Keratinocyte (primary cell): ENCODE measurements around the gene MYOT. TPM values are rescaled to one million over a fixed set of nuclear protein-coding genes. Genes with fewer than 3 reads are reported as not detected.

Experiments
- DNase-seq: peaks from one replicate; pipeline ENCODE4 v3.0.0-alpha.2; 2011; ENCODE audit warnings: low read depth, missing footprints, low spot score
- FAIRE-seq: peaks from 2 replicates; lab custom pipeline; 2011; peaks lifted over from hg19 to GRCh38; lab: Jason Lieb, UNC
- H2AFZ ChIP-seq: 2 replicates; pipeline ENCODE4 v1.6.0; 2012; ENCODE audit warnings: low read length, control low read depth, inconsistent platforms; ENCODE audit not compliant: control insufficient read depth
- H3K27ac ChIP-seq: 2 replicates; pipeline ENCODE4 v1.5.1; 2011; ENCODE audit warnings: low read length; ENCODE audit not compliant: control insufficient read depth, insufficient read depth
- H3K27me3 ChIP-seq: 3 replicates; pipeline ENCODE4 v1.6.0; 2011; ENCODE audit warnings: low read length; ENCODE audit not compliant: control insufficient read depth, insufficient read depth; ENCODE audit errors: extremely low read depth
- H3K36me3 ChIP-seq, 2 experiments: 2 replicates in 1 of 2; 3 replicates in 1 of 2; pipeline ENCODE4 v1.5.1; 2011; ENCODE audit warnings: low read length in 2 of 2, mild to moderate bottlenecking in 1 of 2; ENCODE audit not compliant: control insufficient read depth in 2 of 2, insufficient read depth in 2 of 2; ENCODE audit errors: extremely low read depth in 1 of 2
- H3K4me1 ChIP-seq: 3 replicates; pipeline ENCODE4 v1.5.1; 2011; ENCODE audit warnings: low read length; ENCODE audit not compliant: control insufficient read depth, insufficient read depth; ENCODE audit errors: extremely low read depth
- H3K4me2 ChIP-seq: 3 replicates; pipeline ENCODE4 v1.6.0; 2011; ENCODE audit warnings: low read depth, low read length; ENCODE audit not compliant: control insufficient read depth, insufficient read depth; ENCODE audit errors: extremely low read depth
- H3K4me3 ChIP-seq, 3 experiments: fragments of 200-600 bp in 1 of 3; sonication (generic) in 1 of 3; 2 replicates in 2 of 3; 3 replicates in 1 of 3; pipeline ENCODE4 v1.5.1; 2011 to 2016; ENCODE audit warnings: low read length in 3 of 3, mild to moderate bottlenecking in 3 of 3, control low read depth in 2 of 3, inconsistent platforms in 1 of 3, low read depth in 1 of 3, mixed read lengths in 1 of 3, mixed run types in 1 of 3, moderate library complexity in 1 of 3; ENCODE audit not compliant: control insufficient read depth in 2 of 3, insufficient read depth in 2 of 3; ENCODE audit errors: extremely low read depth in 1 of 3
- H3K79me2 ChIP-seq: 2 replicates; pipeline ENCODE4 v1.6.0; 2012; ENCODE audit warnings: low read length; ENCODE audit not compliant: control insufficient read depth, insufficient read depth
- H3K9ac ChIP-seq: 3 replicates; pipeline ENCODE4 v1.6.0; 2011; ENCODE audit warnings: low read length; ENCODE audit not compliant: control insufficient read depth, insufficient read depth; ENCODE audit errors: extremely low read depth
- H3K9me1 ChIP-seq: 3 replicates; pipeline ENCODE4 v1.6.0; 2011; ENCODE audit warnings: low read length; ENCODE audit not compliant: control insufficient read depth, insufficient read depth; ENCODE audit errors: extremely low read depth
- H3K9me3 ChIP-seq: 2 replicates; pipeline ENCODE4 v1.5.1; 2012; ENCODE audit warnings: low read depth, low read length; ENCODE audit not compliant: control insufficient read depth
- H4K20me1 ChIP-seq: 3 replicates; pipeline ENCODE4 v1.6.0; 2011; ENCODE audit warnings: low read length; ENCODE audit not compliant: control insufficient read depth, insufficient read depth; ENCODE audit errors: extremely low read depth
- CTCF ChIP-seq, 3 experiments: IDR thresholded peaks in 1 of 3; conservative IDR thresholded peaks in 1 of 3; optimal IDR thresholded peaks in 1 of 3; 2 replicates in 2 of 3; 3 replicates in 1 of 3; pipeline versions ENCODE3 to v1.5.1; 2011; ENCODE audit warnings: low read length in 3 of 3, mild to moderate bottlenecking in 3 of 3, moderate library complexity in 2 of 3, control low read depth in 1 of 3, inconsistent platforms in 1 of 3; ENCODE audit not compliant: insufficient read depth in 2 of 3; ENCODE audit errors: extremely low read depth in 1 of 3
- EZH2 ChIP-seq: IDR thresholded peaks from one replicate; pipeline ENCODE4 v1.6.1; 2012; ENCODE audit warnings: inconsistent platforms, mild to moderate bottlenecking, low read length, moderate library complexity
- dilution Hi-C: fragments of 300-500 bp; cut with MboI; formaldehyde crosslinking; loops from one replicate; pipeline ENCODE4 v1.7.0; 2020; ENCODE audit warnings: low sequenced_read_pairs; ENCODE audit not compliant: extremely low pct_ligation_motif_present
- polyA minus RNA-seq, 3 experiments: library from RNA; depleted of rRNA, polyadenylated mRNA; stranded (reverse); fragments of >200 nt; gene quantifications; 1 replicate in 1 of 3; 2 replicates in 1 of 3; 3 replicates in 1 of 3; pipeline ENCODE4 v1.2.3, GENCODE V29; 2011
- polyA plus RNA-seq, 5 experiments: library from polyadenylated mRNA; depleted of rRNA in 3 of 5; stranded (reverse) in 3 of 5; stranded (forward) in 1 of 5; unstranded in 1 of 5; fragments of >200 nt; gene quantifications; 1 replicate in 1 of 5; 2 replicates in 3 of 5; 3 replicates in 1 of 5; pipeline versions ENCODE4 v1.2.1 to v1.2.3, GENCODE V29; 2011 to 2012; ENCODE audit warnings: missing spikeins in 2 of 5, low read depth in 1 of 5, low replicate concordance in 1 of 5

MYOT gene
- polyA plus RNA-seq (0.55 to 1.5 TPM (median 0.76 TPM) in 3 replicates), polyA minus RNA-seq (0.61 to 0.66 TPM in 2 of 3 replicates, not detected in the other)
- not detected for polyA plus RNA-seq (2011; ENCODE audit: low read depth)
- 0.52 and 0.80 TPM in 2 replicates for polyA plus RNA-seq (2011; cell fraction: cytosol; rRNA removed)
- polyA plus RNA-seq (2011; cell fraction: nucleus; rRNA removed): 0.45 and 0.73 TPM in 2 replicates
- polyA plus RNA-seq (2012; ENCODE audit: low replicate concordance): 0.18 and 0.61 TPM in 2 replicates
- polyA minus RNA-seq (2011; cell fraction: cytosol; rRNA and poly(A)+ RNA removed): not detected
- not detected in 2 replicates for polyA minus RNA-seq (2011; cell fraction: nucleus; rRNA and poly(A)+ RNA removed)

DNA sequence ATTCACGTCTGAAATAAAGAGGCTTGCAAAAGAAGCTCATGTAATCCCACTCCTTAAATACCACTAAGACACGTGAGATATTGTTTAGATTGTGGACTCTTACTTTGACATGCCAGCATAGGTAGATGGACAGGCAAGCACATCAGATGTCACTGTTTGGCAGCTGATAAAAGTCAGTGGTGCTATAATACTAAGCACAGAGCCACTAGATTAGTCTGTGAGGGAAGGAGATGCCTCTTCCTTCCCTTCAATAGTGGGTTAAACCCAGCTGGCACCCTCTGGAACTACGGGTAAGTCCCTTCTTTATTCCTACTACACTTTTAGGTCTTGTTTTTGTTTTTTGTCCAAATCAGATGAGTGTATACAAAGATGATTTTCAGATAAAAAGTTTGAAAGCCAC is at the start of gene MYOT:
Gene MYOT, plus strand, starts transcription at position 197 of the 400 bp plus-strand sequence. CDS start 2,792 bp downstream, outside the sequence.
- FAIRE-seq: peak; percentile 5

GRCh38 chr5:137819766-137820165 is 47.9 kb upstream of the MYOT start:
- Histone ChIP-seq H3K4me2 (no peak overlapping the region), H3K36me3 (no peaks in the 10 kb centered on the region), H3K4me1 (no peaks in the 10 kb centered on the region), H3K9me3 (no peaks in the 10 kb centered on the region), H3K27ac (no peak overlapping the region), H3K4me3 (no peak overlapping the region), H3K9ac (no peak overlapping the region), H2AFZ (no peak overlapping the region), H4K20me1 (no peaks in the 10 kb centered on the region), H3K9me1 (no peaks in the 10 kb centered on the region), H3K27me3 (no peaks in the 10 kb centered on the region), H3K79me2 (no peaks in the 10 kb centered on the region)
- FAIRE-seq: no peak
- no peak for DNase-seq
- dilution Hi-C loops: no loop called here
- TF ChIP-seq EZH2 (no peak), CTCF (optimal IDR thresholded peaks at IDR 0.05 in 1 of 3, IDR thresholded peaks at IDR 0.05 in 1 of 3, conservative IDR thresholded peaks at IDR 0.05 in 1 of 3; ENCODE audit: extremely low read depth in 1 of 3, insufficient read depth in 2 of 3, low read length in 3 of 3) (no peak)

More for the DNA sequence above, at the start of gene MYOT:
- Histone ChIP-seq H3K36me3 (no peaks in the 10 kb centered on the region), H3K9me1 (no peaks in the 10 kb centered on the region), H3K4me2 (no peak within 1 kb of the TSS), H3K4me3 (no peak within 1 kb of the TSS), H2AFZ (no peak within 1 kb of the TSS), H3K27ac (no peak within 1 kb of the TSS), H3K9me3 (no peaks in the 10 kb centered on the region), H3K79me2 (no peaks in the 10 kb centered on the region), H3K9ac (no peak within 1 kb of the TSS), H4K20me1 (no peaks in the 10 kb centered on the region), H3K27me3 (no peaks in the 10 kb centered on the region), H3K4me1 (no peaks in the 10 kb centered on the region)
- TF ChIP-seq CTCF (optimal IDR thresholded peaks at IDR 0.05 in 1 of 3, IDR thresholded peaks at IDR 0.05 in 1 of 3, conservative IDR thresholded peaks at IDR 0.05 in 1 of 3; ENCODE audit: extremely low read depth in 1 of 3, insufficient read depth in 2 of 3, low read length in 3 of 3): no peak
- no peak for TF ChIP-seq EZH2
- DNase-seq: no peak
- dilution Hi-C loops: no loop called here
